Aorta (tissue), 5 donors: ENCODE results near the gene NIPBL. TPM values are rescaled to one million over a fixed set of nuclear protein-coding genes. Genes with fewer than 3 reads are reported as not detected.

Source experiments
- ATAC-seq: fragments of 200-7000 bp; cut with Tn5 transposase; one replicate; pipeline ENCODE4 v1.9.1; 2022; ENCODE audit warnings: moderate library complexity; ENCODE audit not compliant: low FRiP score
- DNase-seq, 2 donors: peaks; one replicate each; pipeline ENCODE4 v3.0.0-alpha.2; 2020
- H3K27ac ChIP-seq, 2 donors: one replicate each; pipeline ENCODE4 v1.5.1; 2013; ENCODE audit warnings: low read length in 2 of 2, mild to moderate bottlenecking in 2 of 2, moderate library complexity in 2 of 2, control low read depth in 1 of 2, inconsistent platforms in 1 of 2, low read depth in 1 of 2
- H3K27me3 ChIP-seq, 2 donors: one replicate each; pipeline ENCODE4 v1.6.1; 2013; ENCODE audit warnings: control low read depth in 1 of 2, low read length in 1 of 2, mild to moderate bottlenecking in 1 of 2, moderate library complexity in 1 of 2; ENCODE audit not compliant: insufficient read depth in 2 of 2, control insufficient read depth in 1 of 2
- H3K36me3 ChIP-seq, 2 donors: one replicate each; pipeline ENCODE4 v1.6.1; 2013; ENCODE audit warnings: control low read depth in 1 of 2, low read length in 1 of 2, mild to moderate bottlenecking in 1 of 2; ENCODE audit not compliant: insufficient read depth in 2 of 2, control insufficient read depth in 1 of 2
- H3K4me1 ChIP-seq, 2 donors: one replicate each; pipeline ENCODE4 v1.6.1; 2013; ENCODE audit warnings: low read length in 2 of 2, control low read depth in 1 of 2, mild to moderate bottlenecking in 1 of 2, moderate library complexity in 1 of 2; ENCODE audit not compliant: insufficient read depth in 2 of 2, control insufficient read depth in 1 of 2
- H3K4me3 ChIP-seq, 2 donors: one replicate each; pipeline ENCODE4 v1.5.1; 2013; ENCODE audit warnings: low read length in 2 of 2, control low read depth in 1 of 2, mild to moderate bottlenecking in 1 of 2
- H3K9me3 ChIP-seq: one replicate; pipeline ENCODE4 v1.6.1; 2013; ENCODE audit warnings: mild to moderate bottlenecking, low read length; ENCODE audit not compliant: control insufficient read depth
- WGBS, 2 donors: extraction: QIAGEN DNeasy Blood & Tissue Kit; methylation state at CpG; one replicate each; pipeline ENCODE4 v1.1.7; 2013; 5-methylcytosine and 5-hydroxymethylcytosine counted together
- intact Hi-C, 2 donors: fragments of 100-400 bp; cut with DNase I; formaldehyde crosslinking; loops; one replicate each; pipeline versions ENCODE4 v1.14.2 to v1.15.0; 2022
- polyA plus RNA-seq, 2 donors: library from polyadenylated mRNA; stranded (reverse); fragments of 200-250 nt; gene quantifications; one replicate each; pipeline ENCODE4 v1.2.3, GENCODE V29; 2013
- total RNA-seq, 2 donors: library from RNA; stranded (reverse); fragmentation: NEBNext Ultra II Directional; extraction: Animal tissue kit (Norgen Biotek cat#: 25700); gene quantifications; one replicate each; pipeline ENCODE4 v1.2.1, GENCODE V29; 2021
- donor health status: healthy with polysubstance abuse.
- donor health status: Bipolar disorder and iron deficiency.
- donor health status: DM: no; HTN: no; CAD: no.
- donor health status: DM: no; HTN: no; CAD: no.
- donor health status: DM: yes; HTN: yes; CAD: no.

NIPBL gene
- total and polyA plus RNA-seq, 4 donors, result 5.1 to 81.3 (median 40.0) TPM

DNA sequence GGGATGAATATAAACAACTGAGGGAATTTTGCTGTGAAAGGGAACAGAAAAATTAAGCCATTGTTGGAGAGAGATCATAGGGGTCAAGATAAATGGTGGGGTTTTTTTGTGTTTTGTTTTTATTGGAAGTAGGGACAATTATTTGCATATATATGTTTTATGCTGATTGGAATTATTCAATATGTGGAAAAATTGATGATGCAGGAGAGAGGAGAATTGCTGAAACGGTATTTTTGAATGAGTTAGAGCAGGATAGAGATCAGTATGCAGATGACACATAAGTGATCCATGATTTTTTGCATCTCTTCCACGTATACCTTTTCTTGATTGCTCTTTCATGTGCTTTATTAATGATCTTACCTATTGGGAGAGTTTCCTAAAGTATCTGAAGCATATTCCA, 67.5 kb downstream of the NIPBL start:
- Histone ChIP-seq H3K9me3 (no peaks in the 10 kb centered on the region), H3K36me3 (no peaks in the 10 kb centered on the region), H3K27ac (no peak overlapping the region), H3K4me1 (peaks cover 0 to 2% of the 10 kb centered on the region in 2 donors), H3K27me3 (no peaks in the 10 kb centered on the region), H3K4me3 (no peak overlapping the region)
- DNase-seq, result no peak
- ATAC-seq, result no peak
- intact Hi-C loops, result loop anchor here (5.0 to 10.0 kb wide), 2 partner anchors 67 to 69 kb away; partner anchors contain the start of gene NIPBL (in 2 of the 2)
- WGBS, 2 donors, result 82 to 89% methylated on average over 2 of the region's 2 CpGs

DNA sequence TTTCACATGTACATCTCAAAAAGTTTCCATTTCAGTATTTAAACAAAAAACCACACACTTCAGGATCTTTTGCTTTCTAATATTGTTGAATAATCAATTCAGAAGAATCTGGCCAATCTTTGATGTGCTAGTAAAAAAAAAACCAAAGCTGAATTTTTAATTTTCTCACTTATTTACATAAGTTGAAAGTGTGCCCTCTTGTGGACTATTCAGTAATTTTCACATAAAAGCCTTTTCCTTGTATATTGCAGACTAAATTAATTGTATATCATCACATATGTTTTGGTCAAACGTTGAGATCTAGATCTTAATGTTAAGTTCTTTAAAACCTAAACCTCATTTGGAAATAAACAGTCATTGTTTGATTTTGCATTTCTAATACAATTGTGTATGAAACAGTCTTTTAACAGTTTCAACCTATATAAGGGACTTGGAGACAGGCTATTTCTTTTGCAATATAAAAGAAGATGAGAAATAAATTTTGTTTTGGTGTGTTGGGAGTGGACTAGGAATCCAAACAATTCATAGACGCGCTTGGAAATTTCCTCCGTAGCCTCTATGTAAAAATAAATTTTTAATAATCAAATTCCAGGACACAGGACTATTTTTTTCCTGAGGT, 68.1 kb downstream of the NIPBL start:
- no peaks in the 10 kb centered on the region for H3K9me3 ChIP-seq
- ATAC-seq, result no peak
- H3K27me3 ChIP-seq, result no peaks in the 10 kb centered on the region
- no peak overlapping the region for H3K4me3 ChIP-seq
- H3K4me1 ChIP-seq, result peaks cover 0 to 2% of the 10 kb centered on the region in 2 donors
- intact Hi-C loops, result loop anchor here (5.0 to 10.0 kb wide), 2 partner anchors 67 to 70 kb away; partner anchors contain the start of gene NIPBL (in 2 of the 2)
- H3K27ac ChIP-seq, result no peak overlapping the region
- 58 to 63% methylated on average over 4 of the region's 4 CpGs for WGBS, 2 donors
- H3K36me3 ChIP-seq, result no peaks in the 10 kb centered on the region
- DNase-seq, result no peak

GRCh38 chr5:36945687-36946086, 69.1 kb downstream of the NIPBL start:
- DNase-seq (no peak), ATAC-seq (no peak)
- Histone ChIP-seq H3K27me3 (no peaks in the 10 kb centered on the region), H3K4me1 (peaks cover 2 to 4% of the 10 kb centered on the region in 2 donors), H3K9me3 (no peaks in the 10 kb centered on the region), H3K27ac (no peak overlapping the region), H3K4me3 (no peak overlapping the region), H3K36me3 (no peaks in the 10 kb centered on the region)
- intact Hi-C loops, result loop anchor here in 1 of 2 donors (10.0 kb wide), 1 partner anchor 71 kb away; the partner anchor contains the start of gene NIPBL

DNA sequence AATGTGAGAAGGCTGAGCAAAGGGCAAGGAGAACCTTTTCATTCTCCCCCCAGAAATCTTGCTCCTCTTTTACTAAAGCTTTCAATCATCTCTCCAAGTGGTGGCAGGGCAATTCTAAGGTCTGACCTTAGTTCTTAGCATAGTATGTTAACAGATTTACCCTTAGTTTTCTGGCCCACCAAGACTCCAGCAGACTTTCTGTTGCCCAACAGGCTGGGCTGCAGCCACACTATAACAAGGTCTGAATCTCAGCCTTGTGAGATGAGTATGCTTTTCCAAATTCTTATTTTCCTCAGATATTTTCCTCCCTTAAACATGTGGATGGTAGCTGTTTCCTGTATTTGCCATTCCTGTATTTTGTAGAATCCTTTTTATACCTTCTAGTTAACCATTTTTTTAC, 69.5 kb downstream of the NIPBL start:
- intact Hi-C loops, result loop anchor here in 1 of 2 donors (10.0 kb wide), 1 partner anchor 71 kb away; the partner anchor contains the start of gene NIPBL
- H3K27ac ChIP-seq, result no peak overlapping the region
- H3K9me3 ChIP-seq, result no peaks in the 10 kb centered on the region
- H3K27me3 ChIP-seq, result no peaks in the 10 kb centered on the region
- H3K36me3 ChIP-seq, result no peaks in the 10 kb centered on the region
- peaks cover 2 to 4% of the 10 kb centered on the region in 2 donors for H3K4me1 ChIP-seq
- ATAC-seq (no peak), DNase-seq (no peak)
- H3K4me3 ChIP-seq, result no peak overlapping the region

GRCh38 chr5:36948041-36948440, 71.5 kb downstream of the NIPBL start:
- intact Hi-C loops, result loop anchor here in 1 of 2 donors (10.0 kb wide), 1 partner anchor 73 kb away; the partner anchor contains the start of gene NIPBL
- H3K9me3 ChIP-seq, result no peaks in the 10 kb centered on the region
- no peak for DNase-seq
- H3K4me3 ChIP-seq, result no peak overlapping the region
- H3K4me1 ChIP-seq, result peaks cover 2 to 4% of the 10 kb centered on the region in 2 donors
- ATAC-seq, result no peak
- no peaks in the 10 kb centered on the region for H3K27me3 ChIP-seq
- H3K36me3 ChIP-seq, result no peaks in the 10 kb centered on the region
- no peak overlapping the region for H3K27ac ChIP-seq

GRCh38 chr5:36948650-36949049, 72.1 kb downstream of the NIPBL start:
- H3K4me1 ChIP-seq, result peaks cover 2 to 4% of the 10 kb centered on the region in 2 donors
- 78 to 83% methylated on average over 1 of the region's 1 CpG for WGBS, 2 donors
- intact Hi-C loops, result loop anchor here in 1 of 2 donors (10.0 kb wide), 1 partner anchor 74 kb away; the partner anchor contains the start of gene NIPBL
- H3K9me3 ChIP-seq, result no peaks in the 10 kb centered on the region
- no peak overlapping the region for H3K4me3 ChIP-seq
- no peaks in the 10 kb centered on the region for H3K27me3 ChIP-seq
- H3K36me3 ChIP-seq, result no peaks in the 10 kb centered on the region
- no peak overlapping the region for H3K27ac ChIP-seq
- no peak for ATAC-seq
- DNase-seq, result no peak

DNA sequence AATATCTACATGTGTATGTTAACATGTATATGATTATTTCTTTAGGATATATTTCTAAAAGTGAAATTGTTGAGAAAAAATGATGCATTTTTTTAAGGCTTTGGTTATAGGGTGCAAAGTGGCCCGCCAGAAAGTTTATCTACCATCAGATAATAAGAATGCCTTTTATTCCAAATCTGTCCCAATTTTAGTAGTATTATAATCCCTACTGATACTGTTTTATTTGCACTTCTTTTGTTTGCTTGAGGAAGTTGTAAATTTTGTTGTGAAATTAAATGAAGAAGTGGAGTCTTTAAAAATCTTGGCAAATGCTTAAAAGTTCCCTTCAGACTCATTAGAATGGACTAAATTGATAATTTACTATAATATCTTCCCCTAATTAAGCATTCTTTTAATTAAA, 73.0 kb downstream of the NIPBL start:
- H3K36me3 ChIP-seq, result no peaks in the 10 kb centered on the region
- ATAC-seq (no peak), DNase-seq (no peak)
- intact Hi-C loops, result loop anchor here in 1 of 2 donors (10.0 kb wide), 1 partner anchor 75 kb away; the partner anchor contains the start of gene NIPBL
- no peaks in the 10 kb centered on the region for H3K9me3 ChIP-seq
- 86 to 89% methylated on average over 1 of the region's 1 CpG for WGBS, 2 donors
- no peaks in the 10 kb centered on the region for H3K27me3 ChIP-seq
- no peak overlapping the region for H3K27ac ChIP-seq
- H3K4me1 ChIP-seq, result peaks cover 2 to 4% of the 10 kb centered on the region in 2 donors
- no peak overlapping the region for H3K4me3 ChIP-seq

- H3K27me3 ChIP-seq, result no peaks in the 10 kb centered on the region
- no peak overlapping the region for H3K27ac ChIP-seq
- H3K36me3 ChIP-seq, result no peaks in the 10 kb centered on the region
- peaks cover 2 to 4% of the 10 kb centered on the region in 2 donors for H3K4me1 ChIP-seq
- 41 to 43% methylated on average over 5 of the region's 5 CpGs for WGBS, 2 donors
- ATAC-seq, result no peak
- intact Hi-C loops, result no loop called here
- no peak overlapping the region for H3K4me3 ChIP-seq
- H3K9me3 ChIP-seq, result no peaks in the 10 kb centered on the region
- no peak for DNase-seq
These were observed 74.3 kb downstream of the NIPBL start for GRCh38 chr5:36950586-36951457.
